T-cell (primary cell): Measurements from ENCODE around the gene RYR2. TPM values are rescaled to one million over a fixed set of nuclear protein-coding genes. Genes with fewer than 3 reads are reported as not detected.

Source experiments
- ATAC-seq, 4 experiments: fragments of 200-7000 bp in 3 of 4; fragments of 150-1000 bp in 1 of 4; cut with Tn5 transposase; replicated peaks in 1 of 4; 1 replicate in 3 of 4; 2 replicates in 1 of 4; pipeline ENCODE4 v1.10.0; 2021; ENCODE audit warnings: moderate library complexity in 3 of 4, mild to moderate bottlenecking in 2 of 4, moderate number of reproducible peaks in 1 of 4
- CTCF ChIA-PET, 2 donors: fragments of 300-600 bp; sonication (Branson Sonifier 250); formaldehyde crosslinking; loops; one replicate each; lab custom pipeline; 2022; ENCODE audit warnings: antibody characterized with exemption in 2 of 2; lab: Charles Lee
- POLR2A ChIA-PET, 2 donors: fragments of 300-600 bp; sonication (Branson Sonifier 250); formaldehyde crosslinking; loops; one replicate each; lab custom pipeline; 2022; ENCODE audit warnings: antibody characterized with exemption in 2 of 2; lab: Charles Lee
- DNase-seq, 35 experiments: peaks; one replicate each; pipeline versions ENCODE4 v3.0.0 to v3.0.0-alpha.2; 2013 to 2023
- H3K27ac ChIP-seq: one replicate; pipeline ENCODE4 v1.5.1; 2013; ENCODE audit warnings: low read length
- H3K27me3 ChIP-seq, 2 experiments: replicated peaks in 1 of 2; 1 replicate in 1 of 2; 2 replicates in 1 of 2; pipeline versions ENCODE4 v1.6.1 to v1.7.0; 2013; ENCODE audit warnings: low read length in 1 of 2, mixed read lengths in 1 of 2; ENCODE audit not compliant: control insufficient read depth in 2 of 2, insufficient read depth in 2 of 2; ENCODE audit errors: extremely low read depth in 1 of 2
- H3K36me3 ChIP-seq, 2 donors: 1 replicate in 1 of 2; 2 replicates in 1 of 2; pipeline versions ENCODE4 v1.6.1 to v1.7.0; 2013; ENCODE audit warnings: low read length in 1 of 2; ENCODE audit not compliant: control insufficient read depth in 2 of 2, insufficient read depth in 1 of 2; ENCODE audit errors: extremely low read depth in 1 of 2
- H3K4me1 ChIP-seq, 2 experiments: 1 replicate in 1 of 2; 2 replicates in 1 of 2; pipeline versions ENCODE4 v1.6.1 to v1.7.0; 2013; ENCODE audit warnings: low read length in 2 of 2, mixed read lengths in 1 of 2; ENCODE audit not compliant: insufficient read depth in 2 of 2, control insufficient read depth in 1 of 2; ENCODE audit errors: extremely low read depth in 1 of 2
- H3K4me3 ChIP-seq, 2 donors: 1 replicate in 1 of 2; 2 replicates in 1 of 2; pipeline versions ENCODE4 v1.5.1 to v1.7.0; 2013; ENCODE audit warnings: mild to moderate bottlenecking in 2 of 2, low read length in 1 of 2, moderate library complexity in 1 of 2; ENCODE audit not compliant: control insufficient read depth in 1 of 2; ENCODE audit errors: extremely low read depth in 1 of 2
- H3K9me3 ChIP-seq: 2 replicates; pipeline ENCODE4 v1.7.0; 2013
- H3K27ac Mint-ChIP-seq, 2 donors: one replicate each; pipeline ENCODE4 v1.8.0; 2020 to 2021; ENCODE audit warnings: mild to moderate bottlenecking in 2 of 2, mixed read lengths in 2 of 2
- H3K27me3 Mint-ChIP-seq, 2 donors: one replicate each; pipeline ENCODE4 v1.8.0; 2021 to 2022; ENCODE audit warnings: mixed read lengths in 2 of 2
- H3K36me3 Mint-ChIP-seq: one replicate; pipeline ENCODE4 v1.8.0; 2021; ENCODE audit warnings: mixed read lengths
- H3K4me1 Mint-ChIP-seq, 3 donors: one replicate each; pipeline ENCODE4 v1.8.0; 2020 to 2022; ENCODE audit warnings: mixed read lengths in 3 of 3, mild to moderate bottlenecking in 1 of 3
- H3K4me3 Mint-ChIP-seq, 3 donors: one replicate each; pipeline ENCODE4 v1.8.0; 2020 to 2022; ENCODE audit warnings: mild to moderate bottlenecking in 3 of 3, mixed read lengths in 3 of 3, moderate library complexity in 3 of 3
- H3K9me3 Mint-ChIP-seq, 3 donors: one replicate each; pipeline ENCODE4 v1.8.0; 2020 to 2022; ENCODE audit warnings: mixed read lengths in 3 of 3
- WGBS: methylation state at CpG from one replicate; pipeline ENCODE4 v1.1.5; 2013; ENCODE audit warnings: missing lambda C conversion rate; ENCODE audit not compliant: insufficient coverage; 5-methylcytosine and 5-hydroxymethylcytosine counted together
- total RNA-seq, 35 experiments: library from RNA in 6 of 35; stranded (reverse) in 6 of 35; fragments of 120-200 nt in 1 of 35; gene quantifications; one replicate each; pipeline versions ENCODE4 v1.2.1 to v1.2.4 and lab custom pipeline; 2013 to 2026

RYR2 gene
- total RNA-seq, 5 donors from 2014 or later (not counting 1 experiment from before 2014, with no cell fraction given), result 0.07 to 0.33 (median 0.18) TPM; not detected in 1

DNA sequence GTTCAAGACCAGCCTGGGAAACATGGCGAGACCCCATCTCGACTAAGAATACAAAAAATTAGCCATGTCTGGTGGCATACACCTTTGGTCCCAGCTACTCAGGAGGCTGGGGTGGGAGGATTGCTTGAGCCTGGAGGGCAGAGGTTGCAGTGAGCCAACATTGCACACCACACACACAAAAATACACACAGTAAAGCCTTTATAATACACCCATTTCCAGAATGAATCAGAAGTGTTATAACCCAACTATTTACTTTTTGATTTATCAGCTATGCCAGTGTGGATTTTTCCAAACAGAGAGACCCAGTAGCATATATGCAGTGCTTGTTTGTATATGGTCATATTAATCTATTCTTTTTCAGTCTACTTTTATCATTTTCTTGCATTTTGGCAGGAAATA is 648.7 kb downstream of the RYR2 start:
- Histone ChIP-seq H3K36me3 (no peaks in the 10 kb centered on the region), H3K9me3 (no peaks in the 10 kb centered on the region), H3K4me3 (no peak overlapping the region), H3K27me3 (no peaks in the 10 kb centered on the region), H3K27ac (no peak overlapping the region), H3K4me1 (no peaks in the 10 kb centered on the region)
- 100% methylated on average over 1 of the region's 2 CpGs for WGBS
- DNase-seq, result no peak
- peaks cover 0 to 4% (median 0%) of the 10 kb centered on the region in 3 donors for H3K9me3 Mint-ChIP-seq
- no peaks in the 10 kb centered on the region for H3K36me3 Mint-ChIP-seq
- CTCF ChIA-PET, result no interaction called here
- no peak overlapping the region for H3K4me3 Mint-ChIP-seq
- H3K27me3 Mint-ChIP-seq, result no peaks in the 10 kb centered on the region
- ATAC-seq, result no peak
- POLR2A ChIA-PET, result interaction anchor here in 1 of 2 donors (0.8 kb wide), 1 partner anchor 64 kb away, joined by 3 read pairs; no protein-coding TSS in a partner anchor
- no peaks in the 10 kb centered on the region for H3K4me1 Mint-ChIP-seq
- no peak overlapping the region for H3K27ac Mint-ChIP-seq

DNA sequence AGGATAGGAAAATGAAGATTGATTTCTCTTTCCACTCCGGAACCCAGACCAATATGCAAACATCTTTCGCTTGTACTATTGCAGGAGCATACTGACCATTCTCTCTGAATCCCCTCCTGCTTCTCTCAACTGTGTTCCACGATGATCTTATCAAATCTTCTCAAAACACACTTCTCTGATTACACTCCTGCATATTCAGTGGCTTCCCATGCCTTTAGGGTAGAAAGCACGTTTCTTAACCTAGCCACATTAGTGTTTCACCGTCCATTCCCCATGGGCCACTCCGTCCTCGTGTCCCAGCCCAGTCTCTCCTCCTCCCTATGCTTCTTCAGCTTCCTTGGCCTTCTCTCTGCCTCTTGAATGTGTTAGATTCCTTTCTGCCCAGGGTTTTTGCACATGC is 650.3 kb downstream of the RYR2 start:
- 66% methylated on average over 6 of the region's 7 CpGs for WGBS
- no peak for ATAC-seq
- CTCF ChIA-PET, result interaction anchor here in 1 of 2 donors (0.6 kb wide), 1 partner anchor 117 kb away, joined by 5 read pairs; no protein-coding TSS in a partner anchor

DNA sequence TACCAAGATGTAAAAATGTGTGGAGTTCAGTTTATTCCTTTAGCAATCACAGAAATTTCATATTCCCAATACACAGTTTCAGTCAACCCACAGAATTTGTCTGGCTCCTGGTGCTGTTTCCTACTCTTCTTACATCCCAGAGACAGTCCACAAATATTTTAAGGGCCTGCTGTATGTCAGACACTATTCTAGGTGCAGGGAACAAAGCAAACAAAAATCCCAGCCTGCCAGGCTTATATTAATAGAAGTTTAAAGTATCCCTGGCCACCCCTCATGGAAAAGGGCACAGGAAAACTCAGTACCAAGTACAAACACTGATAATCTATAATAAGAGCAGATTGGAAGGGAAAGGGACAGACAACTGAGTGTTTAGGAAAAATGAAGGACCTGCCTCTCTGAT is 653.9 kb downstream of the RYR2 start:
- H3K4me3 Mint-ChIP-seq, result no peak overlapping the region
- no peaks in the 10 kb centered on the region for H3K36me3 Mint-ChIP-seq
- H3K27ac Mint-ChIP-seq, result no peak overlapping the region
- Histone ChIP-seq H3K4me1 (no peaks in the 10 kb centered on the region), H3K36me3 (no peaks in the 10 kb centered on the region), H3K9me3 (no peaks in the 10 kb centered on the region), H3K27ac (no peak overlapping the region), H3K4me3 (no peak overlapping the region), H3K27me3 (no peaks in the 10 kb centered on the region)
- peaks cover 0 to 4% (median 0%) of the 10 kb centered on the region in 3 donors for H3K9me3 Mint-ChIP-seq
- ATAC-seq (no peak), DNase-seq (no peak)
- ChIA-PET CTCF (no interaction called here), POLR2A (no interaction called here)
- H3K4me1 Mint-ChIP-seq, result no peaks in the 10 kb centered on the region
- no peaks in the 10 kb centered on the region for H3K27me3 Mint-ChIP-seq

More for the DNA sequence above, 650.3 kb downstream of the RYR2 start:
- no peak for DNase-seq
- no peak overlapping the region for H3K4me3 Mint-ChIP-seq
- H3K36me3 Mint-ChIP-seq, result no peaks in the 10 kb centered on the region
- H3K4me3 ChIP-seq, result no peak overlapping the region
- H3K27ac ChIP-seq, result no peak overlapping the region
- POLR2A ChIA-PET, result no interaction called here
- no peaks in the 10 kb centered on the region for H3K27me3 ChIP-seq
- no peaks in the 10 kb centered on the region for H3K36me3 ChIP-seq
- no peak overlapping the region for H3K27ac Mint-ChIP-seq
- no peaks in the 10 kb centered on the region for H3K4me1 Mint-ChIP-seq
- H3K9me3 Mint-ChIP-seq, result peaks cover 0 to 4% (median 0%) of the 10 kb centered on the region in 3 donors
- no peaks in the 10 kb centered on the region for H3K9me3 ChIP-seq
- H3K27me3 Mint-ChIP-seq, result no peaks in the 10 kb centered on the region
- no peaks in the 10 kb centered on the region for H3K4me1 ChIP-seq

DNA sequence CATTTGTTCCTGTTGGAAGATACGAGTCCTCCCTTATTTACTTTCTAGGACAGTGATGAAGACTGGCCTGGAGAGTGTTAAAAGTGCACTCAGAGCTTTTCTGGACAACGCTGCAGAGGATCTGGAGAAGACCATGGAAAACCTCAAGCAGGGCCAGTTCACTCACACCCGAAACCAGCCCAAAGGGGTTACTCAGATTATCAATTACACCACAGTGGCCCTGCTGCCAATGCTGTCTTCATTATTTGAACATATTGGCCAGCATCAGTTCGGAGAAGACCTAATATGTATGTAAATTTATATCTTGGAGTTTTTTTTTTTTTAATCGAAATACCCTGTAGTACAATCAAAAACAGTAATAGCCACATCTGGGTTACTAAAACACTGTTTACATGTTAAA is 658.2 kb downstream of the RYR2 start:
- Mint-ChIP-seq H3K36me3 (no peaks in the 10 kb centered on the region), H3K4me1 (no peaks in the 10 kb centered on the region), H3K27ac (no peak overlapping the region), H3K9me3 (no peaks in the 10 kb centered on the region), H3K4me3 (no peak overlapping the region), H3K27me3 (no peaks in the 10 kb centered on the region)
- H3K9me3 ChIP-seq, result no peaks in the 10 kb centered on the region
- DNase-seq, result no peak
- H3K36me3 ChIP-seq, result no peaks in the 10 kb centered on the region
- no peaks in the 10 kb centered on the region for H3K4me1 ChIP-seq
- ChIA-PET POLR2A (no interaction called here), CTCF (no interaction called here)
- no peak overlapping the region for H3K27ac ChIP-seq
- no CpG with 5 or more reads among the region's 5 CpGs for WGBS
- no peak overlapping the region for H3K4me3 ChIP-seq
- ATAC-seq, result no peak
- no peaks in the 10 kb centered on the region for H3K27me3 ChIP-seq

DNA sequence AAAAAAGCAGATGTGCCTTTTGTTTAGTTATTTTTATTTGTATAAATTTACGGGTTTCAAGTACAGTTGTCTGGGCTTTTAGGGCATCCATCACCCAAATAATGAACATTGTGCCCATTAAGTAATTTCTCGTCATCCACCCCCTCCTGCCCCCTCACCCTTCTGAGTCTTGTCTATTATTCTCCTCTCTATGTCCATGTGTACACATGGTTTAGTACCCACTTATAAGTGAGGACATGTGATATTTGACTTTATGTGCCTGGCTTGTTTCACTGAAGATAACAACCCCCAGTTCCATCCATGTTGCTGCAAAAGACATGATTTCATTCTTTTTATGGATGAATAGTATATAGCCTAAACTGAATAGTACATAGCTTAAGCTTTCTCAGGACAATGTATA is 659.5 kb downstream of the RYR2 start:
- no peak for ATAC-seq
- no CpG with 5 or more reads among the region's 2 CpGs for whole genome bisulfite sequencing
- POLR2A ChIA-PET, result no interaction called here

DNA sequence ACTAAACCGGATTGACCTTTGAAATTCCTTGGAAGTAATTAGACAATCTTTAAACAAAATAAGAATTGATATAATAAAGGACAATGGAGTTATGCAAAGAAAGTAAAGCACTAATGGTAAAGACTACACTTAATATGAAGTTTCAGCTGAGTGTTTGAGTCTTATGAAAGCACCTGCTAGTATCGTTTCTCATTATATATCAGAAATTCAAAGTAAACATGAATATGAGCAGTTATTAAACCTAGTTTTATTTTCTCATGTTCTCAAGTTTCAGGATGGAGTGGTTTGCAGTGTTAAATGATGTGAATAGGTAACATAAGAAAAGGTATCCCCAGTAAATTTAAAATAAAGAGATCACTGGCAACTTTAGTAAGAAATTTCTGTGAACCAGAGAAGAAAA is 660.2 kb downstream of the RYR2 start:
- Histone ChIP-seq H3K4me1 (no peaks in the 10 kb centered on the region), H3K27ac (no peak overlapping the region), H3K9me3 (no peaks in the 10 kb centered on the region), H3K36me3 (no peaks in the 10 kb centered on the region), H3K4me3 (no peak overlapping the region), H3K27me3 (no peaks in the 10 kb centered on the region)
- H3K27me3 Mint-ChIP-seq, result no peaks in the 10 kb centered on the region
- CTCF ChIA-PET, result no interaction called here
- H3K36me3 Mint-ChIP-seq, result no peaks in the 10 kb centered on the region
- no peak for DNase-seq
- H3K9me3 Mint-ChIP-seq, result no peaks in the 10 kb centered on the region
- no peak overlapping the region for H3K4me3 Mint-ChIP-seq
- POLR2A ChIA-PET, result no interaction called here
- H3K4me1 Mint-ChIP-seq, result no peaks in the 10 kb centered on the region
- ATAC-seq, result no peak
- H3K27ac Mint-ChIP-seq, result no peak overlapping the region
- WGBS, result no CpG with 5 or more reads among the region's 2 CpGs

More for the DNA sequence above, 659.5 kb downstream of the RYR2 start:
- Mint-ChIP-seq H3K4me3 (no peak overlapping the region), H3K27me3 (no peaks in the 10 kb centered on the region), H3K9me3 (no peaks in the 10 kb centered on the region), H3K36me3 (no peaks in the 10 kb centered on the region), H3K4me1 (no peaks in the 10 kb centered on the region), H3K27ac (no peak overlapping the region)
- H3K27ac ChIP-seq, result no peak overlapping the region
- CTCF ChIA-PET, result no interaction called here
- DNase-seq, result no peak
- H3K27me3 ChIP-seq, result no peaks in the 10 kb centered on the region
- no peaks in the 10 kb centered on the region for H3K36me3 ChIP-seq
- no peaks in the 10 kb centered on the region for H3K9me3 ChIP-seq
- no peaks in the 10 kb centered on the region for H3K4me1 ChIP-seq
- H3K4me3 ChIP-seq, result no peak overlapping the region

DNA sequence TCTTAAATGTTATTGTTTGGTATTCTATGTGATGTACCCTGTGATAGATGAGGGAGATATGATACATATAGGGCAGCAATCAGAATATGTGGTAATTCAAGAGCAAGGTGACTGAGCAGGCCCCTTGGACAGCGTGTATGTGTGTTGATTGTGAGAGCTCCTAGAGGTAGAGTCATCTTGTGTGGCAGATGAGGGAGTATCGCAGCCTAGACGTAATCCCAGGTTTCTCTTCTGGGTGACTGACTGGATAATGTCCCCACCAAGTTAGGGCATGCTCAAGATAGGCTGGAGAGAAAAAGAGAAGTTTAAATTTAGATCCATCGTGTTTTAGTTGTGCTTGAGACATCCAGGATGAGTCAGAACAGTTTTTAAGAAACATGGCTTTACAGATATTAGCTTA is 663.5 kb downstream of the RYR2 start:
- Mint-ChIP-seq H3K4me1 (no peaks in the 10 kb centered on the region), H3K9me3 (no peaks in the 10 kb centered on the region), H3K36me3 (no peaks in the 10 kb centered on the region), H3K27ac (no peak overlapping the region), H3K4me3 (no peak overlapping the region), H3K27me3 (no peaks in the 10 kb centered on the region)
- Histone ChIP-seq H3K4me1 (no peaks in the 10 kb centered on the region), H3K9me3 (no peaks in the 10 kb centered on the region), H3K27me3 (no peaks in the 10 kb centered on the region), H3K36me3 (no peaks in the 10 kb centered on the region), H3K27ac (no peak overlapping the region), H3K4me3 (no peak overlapping the region)
- WGBS, result 70% methylated on average over 4 of the region's 4 CpGs
- ChIA-PET POLR2A (no interaction called here), CTCF (no interaction called here)
- no peak for DNase-seq
- ATAC-seq, result no peak
